GM23338 (cell line): ENCODE results near the gene MYLK. TPM values are rescaled to one million over a fixed set of nuclear protein-coding genes. Genes with fewer than 3 reads are reported as not detected.

Source experiments
- ATAC-seq: fragments of 200-7000 bp; cut with Tn5 transposase; 3 replicates; pipeline ENCODE4 v1.9.1; 2020
- DNase-seq: peaks from one replicate; pipeline ENCODE4 v3.0.0-alpha.2; 2015; ENCODE audit warnings: low spot score
- H2AFZ ChIP-seq: fragments of 200-600 bp; sonication (generic); 2 replicates; pipeline ENCODE4 v1.8.0; 2016; ENCODE audit warnings: antibody characterized with exemption, mild to moderate bottlenecking, moderate library complexity
- H3F3A ChIP-seq: fragments of 200-600 bp; sonication (generic); replicated peaks from 2 replicates; pipeline ENCODE4 v1.8.0; 2017; ENCODE audit warnings: antibody characterized with exemption, mixed run types, low read depth
- H3K27ac ChIP-seq: fragments of 200-600 bp; sonication (generic); 2 replicates; pipeline ENCODE4 v1.6.1; 2016; ENCODE audit warnings: low read depth
- H3K27me3 ChIP-seq: fragments of 200-600 bp; sonication (generic); 2 replicates; pipeline ENCODE4 v1.8.0; 2016; ENCODE audit warnings: mild to moderate bottlenecking, mixed run types, moderate library complexity; ENCODE audit not compliant: insufficient read depth
- H3K36me3 ChIP-seq: fragments of 200-600 bp; sonication (generic); 2 replicates; pipeline ENCODE4 v1.8.0; 2016; ENCODE audit warnings: mild to moderate bottlenecking; ENCODE audit not compliant: insufficient read depth
- H3K4me1 ChIP-seq: fragments of 200-600 bp; sonication (generic); 2 replicates; pipeline ENCODE4 v1.8.0; 2016; ENCODE audit warnings: mild to moderate bottlenecking, moderate library complexity; ENCODE audit not compliant: insufficient read depth
- H3K4me2 ChIP-seq: fragments of 200-600 bp; sonication (generic); 2 replicates; pipeline ENCODE4 v1.7.1; 2017; ENCODE audit warnings: mixed run types
- H3K4me3 ChIP-seq: fragments of 200-600 bp; sonication (generic); 2 replicates; pipeline ENCODE4 v1.6.1; 2016; ENCODE audit warnings: mixed run types
- H3K79me2 ChIP-seq: fragments of 200-600 bp; sonication (generic); replicated peaks from 2 replicates; pipeline ENCODE4 v1.8.0; 2017; ENCODE audit warnings: mild to moderate bottlenecking; ENCODE audit not compliant: insufficient read depth
- H3K9me2 ChIP-seq: fragments of 200-600 bp; sonication (generic); 2 replicates; pipeline ENCODE4 v1.8.0; 2017; ENCODE audit not compliant: insufficient read depth
- H4K20me1 ChIP-seq: fragments of 200-600 bp; sonication (generic); replicated peaks from 2 replicates; pipeline ENCODE4 v1.8.0; 2017; ENCODE audit warnings: mild to moderate bottlenecking; ENCODE audit not compliant: insufficient read depth
- H3K27ac Mint-ChIP-seq: 2 replicates; pipeline ENCODE4 v1.8.0; 2020; ENCODE audit warnings: inconsistent platforms, mild to moderate bottlenecking, moderate library complexity, mixed read lengths
- H3K27me3 Mint-ChIP-seq: 3 replicates; pipeline ENCODE4 v1.8.0; 2022; ENCODE audit warnings: low read depth, mild to moderate bottlenecking, moderate library complexity, mixed read lengths, inconsistent platforms; ENCODE audit not compliant: insufficient read depth, poor library complexity
- H3K36me3 Mint-ChIP-seq: 3 replicates; pipeline ENCODE4 v1.8.0; 2021; ENCODE audit warnings: low read depth, mild to moderate bottlenecking, inconsistent platforms, moderate library complexity, mixed read lengths
- H3K4me1 Mint-ChIP-seq: 3 replicates; pipeline ENCODE4 v1.8.0; 2020; ENCODE audit warnings: mild to moderate bottlenecking, inconsistent platforms, mixed read lengths
- H3K4me3 Mint-ChIP-seq: 3 replicates; pipeline ENCODE4 v1.8.0; 2021; ENCODE audit warnings: moderate library complexity, mild to moderate bottlenecking, inconsistent platforms, mixed read lengths
- H3K9me3 Mint-ChIP-seq: 3 replicates; pipeline ENCODE4 v1.8.0; 2020; ENCODE audit warnings: moderate library complexity, mild to moderate bottlenecking, inconsistent platforms, mixed read lengths
- CREB1 ChIP-seq: fragments of 250-450 bp; sonication (Bioruptor Pico); IDR thresholded peaks from 2 replicates; pipeline ENCODE4 v1.5.0; 2020; ENCODE audit warnings: low read depth, mild to moderate bottlenecking, moderate library complexity
- EZH2phosphoT487 ChIP-seq: fragments of 200-600 bp; sonication (generic); IDR thresholded peaks from one replicate; pipeline ENCODE4 v1.8.1; 2018; ENCODE audit warnings: antibody characterized with exemption; ENCODE audit not compliant: unreplicated experiment
- JUNB ChIP-seq: IDR thresholded peaks from one replicate; pipeline ENCODE4 v1.6.1; 2016; ENCODE audit warnings: antibody characterized with exemption; ENCODE audit not compliant: unreplicated experiment
- NANOG ChIP-seq: IDR thresholded peaks from 2 replicates; pipeline ENCODE4 v1.6.1; 2016; ENCODE audit warnings: antibody characterized with exemption, borderline replicate concordance
- POLR2AphosphoS5 ChIP-seq: IDR thresholded peaks from 2 replicates; pipeline ENCODE4 v1.6.1; 2016; ENCODE audit warnings: antibody characterized with exemption, low read depth
- ZNF114 ChIP-seq: fragments of 250-450 bp; sonication (Bioruptor Pico); IDR thresholded peaks from 2 replicates; pipeline ENCODE4 v1.5.0; 2020; ENCODE audit warnings: mild to moderate bottlenecking, moderate library complexity
- ZNF331 ChIP-seq: fragments of 250-450 bp; sonication (Bioruptor Pico); IDR thresholded peaks from 2 replicates; pipeline ENCODE4 v1.5.0; 2020; ENCODE audit warnings: low read depth, mild to moderate bottlenecking, moderate library complexity
- polyA plus RNA-seq: library from polyadenylated mRNA; unstranded; fragments of >200 nt; fragmentation: Nextera tagmentation; extraction: Ambion mirVana; gene quantifications from 2 replicates; pipeline ENCODE4 v1.2.1, GENCODE V29; 2016
- total RNA-seq: library from RNA; depleted of rRNA; stranded (reverse); fragments of >200 nt; shearing (Covaris generic); gene quantifications from 2 replicates; pipeline ENCODE4 v1.2.3, GENCODE V29; 2014
- TF ChIP-seq, protein P1 (sequence below): fragments of 250-450 bp; sonication (Bioruptor Pico); IDR thresholded peaks from 2 replicates; pipeline ENCODE4 v1.5.0; 2020; ENCODE audit warnings: mild to moderate bottlenecking, moderate library complexity
- TF ChIP-seq, protein P2 (sequence below), 2 experiments: fragments of 200-600 bp in 1 of 2; sonication (generic) in 1 of 2; conservative IDR thresholded peaks; 2 replicates each; pipeline versions ENCODE4 v1.5.1 to v1.6.1; 2016 to 2017; ENCODE audit warnings: antibody characterized with exemption in 2 of 2, low read depth in 2 of 2, mild to moderate bottlenecking in 2 of 2, moderate library complexity in 1 of 2

MYLK gene
- total and polyA plus RNA-seq, 2 experiments from 2014 or later: 11.5 to 17.9 TPM

DNA sequence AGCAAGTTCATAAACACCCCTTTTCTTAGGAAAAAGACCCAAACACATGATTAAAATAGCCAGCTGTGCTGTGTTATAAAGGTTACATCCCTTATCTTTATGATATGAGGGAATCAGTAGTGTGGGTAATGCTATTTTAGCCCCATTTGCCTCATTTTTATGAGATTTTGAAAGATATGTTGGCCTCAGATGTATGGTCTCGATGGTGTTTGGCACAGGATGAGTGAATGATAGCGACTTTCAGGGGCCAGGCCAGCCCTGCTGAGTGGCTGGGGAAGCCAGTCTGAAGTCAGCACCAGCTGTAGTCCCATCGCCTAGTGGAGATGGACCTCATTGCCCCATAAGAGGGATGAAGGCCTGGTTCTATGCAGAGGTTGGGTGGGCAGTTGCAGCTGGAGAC lies 194.3 kb downstream of the MYLK start:
- TF ChIP-seq JUNB (no peak), ZNF331 (CRISPR knock-in tag) (no peak), ZNF114 (CRISPR knock-in tag) (no peak), EZH2phosphoT487 (no peak), NANOG (no peak), POLR2AphosphoS5 (no peak), CREB1 (no peak)
- TF ChIP-seq, protein P1, sequence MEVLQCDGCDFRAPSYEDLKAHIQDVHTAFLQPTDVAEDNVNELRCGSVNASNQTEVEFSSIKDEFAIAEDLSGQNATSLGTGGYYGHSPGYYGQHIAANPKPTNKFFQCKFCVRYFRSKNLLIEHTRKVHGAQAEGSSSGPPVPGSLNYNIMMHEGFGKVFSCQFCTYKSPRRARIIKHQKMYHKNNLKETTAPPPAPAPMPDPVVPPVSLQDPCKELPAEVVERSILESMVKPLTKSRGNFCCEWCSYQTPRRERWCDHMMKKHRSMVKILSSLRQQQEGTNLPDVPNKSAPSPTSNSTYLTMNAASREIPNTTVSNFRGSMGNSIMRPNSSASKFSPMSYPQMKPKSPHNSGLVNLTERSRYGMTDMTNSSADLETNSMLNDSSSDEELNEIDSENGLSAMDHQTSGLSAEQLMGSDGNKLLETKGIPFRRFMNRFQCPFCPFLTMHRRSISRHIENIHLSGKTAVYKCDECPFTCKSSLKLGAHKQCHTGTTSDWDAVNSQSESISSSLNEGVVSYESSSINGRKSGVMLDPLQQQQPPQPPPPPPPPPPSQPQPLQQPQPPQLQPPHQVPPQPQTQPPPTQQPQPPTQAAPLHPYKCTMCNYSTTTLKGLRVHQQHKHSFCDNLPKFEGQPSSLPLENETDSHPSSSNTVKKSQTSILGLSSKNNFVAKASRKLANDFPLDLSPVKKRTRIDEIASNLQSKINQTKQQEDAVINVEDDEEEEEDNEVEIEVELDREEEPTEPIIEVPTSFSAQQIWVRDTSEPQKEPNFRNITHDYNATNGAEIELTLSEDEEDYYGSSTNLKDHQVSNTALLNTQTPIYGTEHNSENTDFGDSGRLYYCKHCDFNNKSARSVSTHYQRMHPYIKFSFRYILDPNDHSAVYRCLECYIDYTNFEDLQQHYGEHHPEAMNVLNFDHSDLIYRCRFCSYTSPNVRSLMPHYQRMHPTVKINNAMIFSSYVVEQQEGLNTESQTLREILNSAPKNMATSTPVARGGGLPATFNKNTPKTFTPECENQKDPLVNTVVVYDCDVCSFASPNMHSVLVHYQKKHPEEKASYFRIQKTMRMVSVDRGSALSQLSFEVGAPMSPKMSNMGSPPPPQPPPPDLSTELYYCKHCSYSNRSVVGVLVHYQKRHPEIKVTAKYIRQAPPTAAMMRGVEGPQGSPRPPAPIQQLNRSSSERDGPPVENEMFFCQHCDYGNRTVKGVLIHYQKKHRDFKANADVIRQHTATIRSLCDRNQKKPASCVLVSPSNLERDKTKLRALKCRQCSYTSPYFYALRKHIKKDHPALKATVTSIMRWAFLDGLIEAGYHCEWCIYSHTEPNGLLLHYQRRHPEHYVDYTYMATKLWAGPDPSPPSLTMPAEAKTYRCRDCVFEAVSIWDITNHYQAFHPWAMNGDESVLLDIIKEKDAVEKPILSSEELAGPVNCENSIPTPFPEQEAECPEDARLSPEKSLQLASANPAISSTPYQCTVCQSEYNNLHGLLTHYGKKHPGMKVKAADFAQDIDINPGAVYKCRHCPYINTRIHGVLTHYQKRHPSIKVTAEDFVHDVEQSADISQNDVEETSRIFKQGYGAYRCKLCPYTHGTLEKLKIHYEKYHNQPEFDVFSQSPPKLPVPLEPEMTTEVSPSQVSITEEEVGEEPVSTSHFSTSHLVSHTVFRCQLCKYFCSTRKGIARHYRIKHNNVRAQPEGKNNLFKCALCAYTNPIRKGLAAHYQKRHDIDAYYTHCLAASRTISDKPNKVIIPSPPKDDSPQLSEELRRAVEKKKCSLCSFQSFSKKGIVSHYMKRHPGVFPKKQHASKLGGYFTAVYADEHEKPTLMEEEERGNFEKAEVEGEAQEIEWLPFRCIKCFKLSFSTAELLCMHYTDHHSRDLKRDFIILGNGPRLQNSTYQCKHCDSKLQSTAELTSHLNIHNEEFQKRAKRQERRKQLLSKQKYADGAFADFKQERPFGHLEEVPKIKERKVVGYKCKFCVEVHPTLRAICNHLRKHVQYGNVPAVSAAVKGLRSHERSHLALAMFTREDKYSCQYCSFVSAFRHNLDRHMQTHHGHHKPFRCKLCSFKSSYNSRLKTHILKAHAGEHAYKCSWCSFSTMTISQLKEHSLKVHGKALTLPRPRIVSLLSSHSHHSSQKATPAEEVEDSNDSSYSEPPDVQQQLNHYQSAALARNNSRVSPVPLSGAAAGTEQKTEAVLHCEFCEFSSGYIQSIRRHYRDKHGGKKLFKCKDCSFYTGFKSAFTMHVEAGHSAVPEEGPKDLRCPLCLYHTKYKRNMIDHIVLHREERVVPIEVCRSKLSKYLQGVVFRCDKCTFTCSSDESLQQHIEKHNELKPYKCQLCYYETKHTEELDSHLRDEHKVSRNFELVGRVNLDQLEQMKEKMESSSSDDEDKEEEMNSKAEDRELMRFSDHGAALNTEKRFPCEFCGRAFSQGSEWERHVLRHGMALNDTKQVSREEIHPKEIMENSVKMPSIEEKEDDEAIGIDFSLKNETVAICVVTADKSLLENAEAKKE (CRISPR knock-in tag): no peak
- TF ChIP-seq, protein P2, sequence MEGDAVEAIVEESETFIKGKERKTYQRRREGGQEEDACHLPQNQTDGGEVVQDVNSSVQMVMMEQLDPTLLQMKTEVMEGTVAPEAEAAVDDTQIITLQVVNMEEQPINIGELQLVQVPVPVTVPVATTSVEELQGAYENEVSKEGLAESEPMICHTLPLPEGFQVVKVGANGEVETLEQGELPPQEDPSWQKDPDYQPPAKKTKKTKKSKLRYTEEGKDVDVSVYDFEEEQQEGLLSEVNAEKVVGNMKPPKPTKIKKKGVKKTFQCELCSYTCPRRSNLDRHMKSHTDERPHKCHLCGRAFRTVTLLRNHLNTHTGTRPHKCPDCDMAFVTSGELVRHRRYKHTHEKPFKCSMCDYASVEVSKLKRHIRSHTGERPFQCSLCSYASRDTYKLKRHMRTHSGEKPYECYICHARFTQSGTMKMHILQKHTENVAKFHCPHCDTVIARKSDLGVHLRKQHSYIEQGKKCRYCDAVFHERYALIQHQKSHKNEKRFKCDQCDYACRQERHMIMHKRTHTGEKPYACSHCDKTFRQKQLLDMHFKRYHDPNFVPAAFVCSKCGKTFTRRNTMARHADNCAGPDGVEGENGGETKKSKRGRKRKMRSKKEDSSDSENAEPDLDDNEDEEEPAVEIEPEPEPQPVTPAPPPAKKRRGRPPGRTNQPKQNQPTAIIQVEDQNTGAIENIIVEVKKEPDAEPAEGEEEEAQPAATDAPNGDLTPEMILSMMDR (conservative IDR thresholded peaks at IDR 0.05; ENCODE audit: low read depth in 2 of 2): no peak
- no peak overlapping the region for H3K27ac ChIP-seq
- peaks cover 5% of the 10 kb centered on the region; the same call in 1 of the 2 replicates for H3K4me1 ChIP-seq
- Mint-ChIP-seq H3K9me3 (no peaks in the 10 kb centered on the region), H3K36me3 (no peaks in the 10 kb centered on the region; the same call in 2 of the 3 replicates), H3K27me3 (peaks cover 1% of the 10 kb centered on the region), H3K4me3 (no peak overlapping the region), H3K4me1 (peaks cover 28% of the 10 kb centered on the region), H3K27ac (no peak overlapping the region)
- H4K20me1 ChIP-seq: no peaks in the 10 kb centered on the region
- H3F3A ChIP-seq: no peaks in the 10 kb centered on the region
- H2AFZ ChIP-seq: no peak overlapping the region
- ATAC-seq (no peak), DNase-seq (no peak)
- H3K27me3 ChIP-seq: no peaks in the 10 kb centered on the region
- no peak overlapping the region for H3K4me2 ChIP-seq
- no peaks in the 10 kb centered on the region for H3K79me2 ChIP-seq
- no peaks in the 10 kb centered on the region for H3K36me3 ChIP-seq
- H3K9me2 ChIP-seq: no peaks in the 10 kb centered on the region
- no peak overlapping the region for H3K4me3 ChIP-seq
